ENCODE measurements around the gene CUL4A.

- TF ChIP-seq CTCF (IDR thresholded peaks at IDR 0.05) (no peak), POLR2A (IDR thresholded peaks at IDR 0.05) (no peak)
These were observed 24.6 kb upstream of the CUL4A start for GRCh38 chr13:113184568-113185440.
